ENCODE results near the gene KRT85.

- no peak for TF ChIP-seq CTCF (conservative IDR thresholded peaks at IDR 0.05; ENCODE audit: low read depth, low read length)
- TF ChIP-seq RFX5 (IDR thresholded peaks at IDR 0.05; ENCODE audit: low read depth, low read length) = no peak
- no peak for TF ChIP-seq RAD21 (IDR thresholded peaks at IDR 0.05; ENCODE audit: low read length)
These were observed 49.5 kb upstream of the KRT85 start for GRCh38 chr12:52416795-52417194.
